ENCODE data around the gene SLC31A2. TPM values are rescaled to one million over a fixed set of nuclear protein-coding genes. Genes with fewer than 3 reads are reported as not detected.

Gene SLC31A2
- total RNA-seq, 1 donor = 24.6 TPM

- no peak for TF ChIP-seq CTCF (IDR thresholded peaks at IDR 0.05; ENCODE audit: extremely low read depth, low read depth, low read length)
- Histone ChIP-seq H3K27me3 (ENCODE audit: insufficient read depth, low read length) (no peaks in the 10 kb centered on the region), H3K36me3 (ENCODE audit: insufficient read depth, low read length) (peaks cover 24% of the 10 kb centered on the region)
Observed at GRCh38 chr9:113192455-113192854, 41.6 kb downstream of the SLC31A2 start.

DNA sequence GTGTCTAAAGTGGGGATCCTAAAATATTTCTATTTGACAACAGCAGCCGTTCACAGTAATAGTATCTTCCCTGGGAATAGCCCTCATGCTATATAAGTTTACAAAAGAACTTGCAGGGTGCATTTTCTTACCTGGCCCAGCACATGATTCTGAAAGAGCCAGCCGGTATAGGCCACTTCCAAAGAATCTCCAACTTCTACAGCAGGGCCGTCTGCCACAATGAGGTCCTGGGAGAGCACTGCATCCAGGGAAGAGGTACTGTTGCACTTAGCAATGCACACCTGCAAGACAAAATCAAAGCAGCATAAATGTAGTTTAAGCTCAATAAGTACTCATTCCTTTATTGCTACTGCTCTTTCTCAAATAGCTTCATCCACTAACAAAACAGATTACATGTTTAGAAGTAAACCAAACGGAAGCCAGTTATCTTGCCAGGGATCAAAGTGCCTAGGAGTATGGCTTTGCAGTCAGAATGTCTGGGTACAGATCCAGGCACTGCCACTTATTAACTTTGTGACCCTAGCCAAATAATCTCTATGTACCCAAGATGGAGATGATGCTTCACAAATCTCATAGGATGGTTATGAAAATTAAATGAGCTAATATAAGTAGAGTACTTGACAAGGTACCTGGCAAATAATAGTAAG, 49.0 kb downstream of the SLC31A2 start:
- no peaks in the 10 kb centered on the region for H4K20me1 ChIP-seq (ENCODE audit: insufficient read depth, low read length)
- H3K4me3 ChIP-seq (ENCODE audit: insufficient read depth, low read length) = no peak overlapping the region
- H3K9me3 ChIP-seq (ENCODE audit: low read depth, low read length) = no peaks in the 10 kb centered on the region
- no peaks in the 10 kb centered on the region for H3K4me1 ChIP-seq (ENCODE audit: insufficient read depth, low read length)
- peaks cover 43% of the 10 kb centered on the region for H3K36me3 ChIP-seq (ENCODE audit: insufficient read depth, low read length)
- H3K4me2 ChIP-seq (ENCODE audit: insufficient read depth, low read length) = no peak overlapping the region
- peaks cover 28% of the 10 kb centered on the region for H3K79me2 ChIP-seq (ENCODE audit: insufficient read depth, low read length)
- H3K27ac ChIP-seq (ENCODE audit: low read depth, low read length) = no peak overlapping the region
- no peak for TF ChIP-seq CTCF (IDR thresholded peaks at IDR 0.05; ENCODE audit: extremely low read depth, low read depth, low read length)
- no peak for DNase-seq (ENCODE audit: insufficient read length, low spot score, missing footprints)
- H3K27me3 ChIP-seq (ENCODE audit: insufficient read depth, low read length) = no peaks in the 10 kb centered on the region
- H2AFZ ChIP-seq (ENCODE audit: low read length) = no peak overlapping the region

More at GRCh38 chr9:113192455-113192854, 41.6 kb downstream of the SLC31A2 start:
- H4K20me1 ChIP-seq (ENCODE audit: insufficient read depth, low read length) = no peaks in the 10 kb centered on the region
- DNase-seq (ENCODE audit: insufficient read length, low spot score, missing footprints) = no peak
- H2AFZ ChIP-seq (ENCODE audit: low read length) = no peak overlapping the region
- H3K79me2 ChIP-seq (ENCODE audit: insufficient read depth, low read length) = peaks cover 54% of the 10 kb centered on the region
- no peak overlapping the region for H3K4me2 ChIP-seq (ENCODE audit: insufficient read depth, low read length)
- H3K27ac ChIP-seq (ENCODE audit: low read depth, low read length) = no peak overlapping the region
- H3K4me1 ChIP-seq (ENCODE audit: insufficient read depth, low read length) = peaks cover 14% of the 10 kb centered on the region
- H3K9me3 ChIP-seq (ENCODE audit: low read depth, low read length) = no peaks in the 10 kb centered on the region
- no peak overlapping the region for H3K4me3 ChIP-seq (ENCODE audit: insufficient read depth, low read length)

- Histone ChIP-seq H2AFZ (ENCODE audit: low read length) (no peak overlapping the region), H3K79me2 (ENCODE audit: insufficient read depth, low read length) (peaks cover 11% of the 10 kb centered on the region), H3K4me1 (ENCODE audit: insufficient read depth, low read length) (no peaks in the 10 kb centered on the region), H3K27ac (ENCODE audit: low read depth, low read length) (no peak overlapping the region), H3K9me3 (ENCODE audit: low read depth, low read length) (no peaks in the 10 kb centered on the region), H4K20me1 (ENCODE audit: insufficient read depth, low read length) (no peaks in the 10 kb centered on the region), H3K4me3 (ENCODE audit: insufficient read depth, low read length) (no peak overlapping the region), H3K27me3 (ENCODE audit: insufficient read depth, low read length) (no peaks in the 10 kb centered on the region), H3K36me3 (ENCODE audit: insufficient read depth, low read length) (peaks cover 41% of the 10 kb centered on the region), H3K4me2 (ENCODE audit: insufficient read depth, low read length) (no peak overlapping the region)
- TF ChIP-seq CTCF (IDR thresholded peaks at IDR 0.05; ENCODE audit: extremely low read depth, low read depth, low read length) = no peak
- DNase-seq (ENCODE audit: insufficient read length, low spot score, missing footprints) = no peak
Observed at GRCh38 chr9:113205432-113205831, 54.6 kb downstream of the SLC31A2 start.

- H3K9me3 ChIP-seq (ENCODE audit: low read depth, low read length) = no peaks in the 10 kb centered on the region
- no peaks in the 10 kb centered on the region for H4K20me1 ChIP-seq (ENCODE audit: insufficient read depth, low read length)
- H3K36me3 ChIP-seq (ENCODE audit: insufficient read depth, low read length) = peaks cover 41% of the 10 kb centered on the region
- no peak overlapping the region for H3K4me3 ChIP-seq (ENCODE audit: insufficient read depth, low read length)
- no peaks in the 10 kb centered on the region for H3K27me3 ChIP-seq (ENCODE audit: insufficient read depth, low read length)
- DNase-seq (ENCODE audit: insufficient read length, low spot score, missing footprints) = no peak
- H3K4me1 ChIP-seq (ENCODE audit: insufficient read depth, low read length) = no peaks in the 10 kb centered on the region
- H3K27ac ChIP-seq (ENCODE audit: low read depth, low read length) = no peak overlapping the region
- no peak for TF ChIP-seq CTCF (IDR thresholded peaks at IDR 0.05; ENCODE audit: extremely low read depth, low read depth, low read length)
- H3K79me2 ChIP-seq (ENCODE audit: insufficient read depth, low read length) = peaks cover 11% of the 10 kb centered on the region
- H3K4me2 ChIP-seq (ENCODE audit: insufficient read depth, low read length) = no peak overlapping the region
- no peak overlapping the region for H2AFZ ChIP-seq (ENCODE audit: low read length)
Observed at GRCh38 chr9:113205861-113206260, 55.1 kb downstream of the SLC31A2 start.

Measured in osteoblast (primary cell).